H9 (cell line): ENCODE data around the gene FAIM2. TPM values are rescaled to one million over a fixed set of nuclear protein-coding genes. Genes with fewer than 3 reads are reported as not detected.

Source experiments
- DNase-seq: peaks from one replicate; pipeline ENCODE4 v3.0.0-alpha.2; 2017
- H2AFZ ChIP-seq: one replicate; pipeline ENCODE4 v1.6.1; 2013; ENCODE audit warnings: mild to moderate bottlenecking, low read length, control low read depth, moderate library complexity
- H2AK5ac ChIP-seq: 2 replicates; pipeline ENCODE4 v1.6.1; 2013; ENCODE audit warnings: low read length, control low read depth, mixed read lengths; ENCODE audit not compliant: insufficient read length
- H2BK120ac ChIP-seq: one replicate; pipeline ENCODE4 v1.6.1; 2013; ENCODE audit warnings: low read depth, mild to moderate bottlenecking, low read length, control low read depth, inconsistent platforms; ENCODE audit not compliant: poor library complexity, severe bottlenecking
- H2BK12ac ChIP-seq: 2 replicates; pipeline ENCODE4 v1.6.1; 2013; ENCODE audit warnings: low read length, control low read depth, mixed read lengths, low read depth; ENCODE audit not compliant: insufficient read length
- H2BK15ac ChIP-seq: 2 replicates; pipeline ENCODE4 v1.6.1; 2013; ENCODE audit warnings: low read depth, low read length, control low read depth
- H2BK20ac ChIP-seq: one replicate; pipeline ENCODE4 v1.6.1; 2013; ENCODE audit warnings: low read depth, mild to moderate bottlenecking, low read length, control low read depth, inconsistent platforms; ENCODE audit not compliant: poor library complexity, severe bottlenecking
- H2BK5ac ChIP-seq: 2 replicates; pipeline ENCODE4 v1.6.1; 2013; ENCODE audit warnings: low read length, control low read depth, mixed read lengths; ENCODE audit not compliant: insufficient read length
- H3K14ac ChIP-seq: 2 replicates; pipeline ENCODE4 v1.6.1; 2013; ENCODE audit warnings: low read length, control low read depth; ENCODE audit not compliant: insufficient read depth
- H3K18ac ChIP-seq: 2 replicates; pipeline ENCODE4 v1.6.1; 2013; ENCODE audit warnings: low read depth, mild to moderate bottlenecking, mixed read lengths, low read length, control low read depth; ENCODE audit not compliant: insufficient read length
- H3K23ac ChIP-seq: 2 replicates; pipeline ENCODE4 v1.6.1; 2013; ENCODE audit warnings: low read length, control low read depth, mixed read lengths, low read depth; ENCODE audit not compliant: insufficient read length
- H3K23me2 ChIP-seq: 2 replicates; pipeline ENCODE4 v1.6.1; 2013; ENCODE audit warnings: low read depth, mild to moderate bottlenecking, mixed read lengths, low read length, control low read depth; ENCODE audit not compliant: insufficient read length, poor library complexity, severe bottlenecking
- H3K27ac ChIP-seq: 2 replicates; pipeline ENCODE4 v1.5.1; 2013; ENCODE audit warnings: low read length, control low read depth, mixed read lengths, low read depth; ENCODE audit not compliant: insufficient read length
- H3K27me3 ChIP-seq: 2 replicates; pipeline ENCODE4 v1.6.1; 2013; ENCODE audit warnings: low read length, control low read depth, inconsistent platforms; ENCODE audit not compliant: insufficient read depth
- H3K4ac ChIP-seq: 2 replicates; pipeline ENCODE4 v1.6.1; 2013; ENCODE audit warnings: low read depth, mild to moderate bottlenecking, control low read depth, inconsistent platforms, low read length, moderate library complexity
- H3K4me1 ChIP-seq: 2 replicates; pipeline ENCODE4 v1.6.1; 2013; ENCODE audit warnings: low read length, control low read depth, inconsistent platforms; ENCODE audit not compliant: insufficient read depth
- H3K4me2 ChIP-seq: 2 replicates; pipeline ENCODE4 v1.6.1; 2013; ENCODE audit warnings: low read length, control low read depth, mixed read lengths; ENCODE audit not compliant: insufficient read length, insufficient read depth
- H3K56ac ChIP-seq: 2 replicates; pipeline ENCODE4 v1.6.1; 2013; ENCODE audit warnings: low read depth, mild to moderate bottlenecking, mixed read lengths, low read length, control low read depth; ENCODE audit not compliant: insufficient read length
- H3K79me1 ChIP-seq: 2 replicates; pipeline ENCODE4 v1.6.1; 2013; ENCODE audit warnings: low read depth, mild to moderate bottlenecking, moderate library complexity, low read length, control low read depth, inconsistent platforms; ENCODE audit not compliant: insufficient read depth, poor library complexity, severe bottlenecking
- H3K79me2 ChIP-seq: 2 replicates; pipeline ENCODE4 v1.6.1; 2013; ENCODE audit warnings: low read length, control low read depth, inconsistent platforms; ENCODE audit not compliant: insufficient read depth
- H3K9ac ChIP-seq: 2 replicates; pipeline ENCODE4 v1.6.1; 2013; ENCODE audit warnings: low read length, control low read depth, mixed read lengths; ENCODE audit not compliant: insufficient read length; ENCODE audit errors: extremely low read depth
- H3K9me3 ChIP-seq: one replicate; pipeline ENCODE4 v1.6.1; 2013; ENCODE audit warnings: low read depth, low read length, inconsistent platforms; ENCODE audit not compliant: control insufficient read depth
- H3T11ph ChIP-seq: one replicate; pipeline ENCODE4 v1.6.1; 2013; ENCODE audit warnings: mild to moderate bottlenecking, low read length, control low read depth, inconsistent platforms
- H4K20me1 ChIP-seq: one replicate; pipeline ENCODE4 v1.6.1; 2013; ENCODE audit not compliant: control insufficient read depth, insufficient read length, insufficient read depth
- H4K5ac ChIP-seq: 2 replicates; pipeline ENCODE4 v1.6.1; 2013; ENCODE audit warnings: low read depth, mild to moderate bottlenecking, mixed read lengths, low read length, control low read depth; ENCODE audit not compliant: insufficient read length
- H4K8ac ChIP-seq: replicated peaks from 2 replicates; pipeline ENCODE4 v1.6.1; 2013; ENCODE audit warnings: low read length, control low read depth, mixed read lengths, low read depth; ENCODE audit not compliant: insufficient read length
- H4K91ac ChIP-seq: 2 replicates; pipeline ENCODE4 v1.6.1; 2013; ENCODE audit warnings: low read depth, mild to moderate bottlenecking, moderate library complexity, mixed read lengths, low read length, control low read depth; ENCODE audit not compliant: insufficient read length
- H3K27ac Mint-ChIP-seq, 3 experiments: 2 replicates in 2 of 3; 3 replicates in 1 of 3; pipeline ENCODE4 v1.8.0; 2020 to 2021; ENCODE audit warnings: mixed read lengths in 3 of 3, mild to moderate bottlenecking in 1 of 3, moderate library complexity in 1 of 3
- H3K27me3 Mint-ChIP-seq: 2 replicates; pipeline ENCODE4 v1.8.0; 2021; ENCODE audit warnings: low read depth, mild to moderate bottlenecking, moderate library complexity, mixed read lengths
- H3K36me3 Mint-ChIP-seq, 3 experiments: 2 replicates in 2 of 3; 3 replicates in 1 of 3; pipeline ENCODE4 v1.8.0; 2020 to 2021; ENCODE audit warnings: low read depth in 3 of 3, mixed read lengths in 3 of 3; ENCODE audit not compliant: insufficient read depth in 1 of 3
- H3K4me1 Mint-ChIP-seq, 2 experiments: 2 replicates each; pipeline ENCODE4 v1.8.0; 2020; ENCODE audit warnings: mixed read lengths in 2 of 2
- H3K4me3 Mint-ChIP-seq, 2 experiments: 2 replicates in 1 of 2; 3 replicates in 1 of 2; pipeline ENCODE4 v1.8.0; 2020 to 2021; ENCODE audit warnings: mild to moderate bottlenecking in 2 of 2, mixed read lengths in 2 of 2, moderate library complexity in 1 of 2
- H3K9me3 Mint-ChIP-seq, 2 experiments: 2 replicates in 1 of 2; 3 replicates in 1 of 2; pipeline ENCODE4 v1.8.0; 2020; ENCODE audit warnings: mild to moderate bottlenecking in 2 of 2, mixed read lengths in 2 of 2, moderate library complexity in 1 of 2
- WGBS: extraction: QIAGEN DNeasy Blood & Tissue Kit; methylation state at CpG from one replicate; pipeline ENCODE4 v1.1.7; 2013; ENCODE audit warnings: missing lambda C conversion rate, low lambda C conversion rate, mixed read lengths; ENCODE audit not compliant: insufficient read length; ENCODE audit errors: extremely low coverage; 5-methylcytosine and 5-hydroxymethylcytosine counted together
- total RNA-seq: library from RNA; stranded (reverse); gene quantifications from 2 replicates; pipeline ENCODE4 v1.2.1, GENCODE V29; 2021
- TF ChIP-seq, protein P1 (sequence below): fragments of 200-600 bp; sonication (generic); conservative IDR thresholded peaks from 3 replicates; pipeline ENCODE4 v1.8.0; 2021; ENCODE audit warnings: antibody characterized with exemption, mild to moderate bottlenecking

FAIM2 gene
- total RNA-seq, 1 experiment from 2014 or later, result 0.42 TPM

DNA sequence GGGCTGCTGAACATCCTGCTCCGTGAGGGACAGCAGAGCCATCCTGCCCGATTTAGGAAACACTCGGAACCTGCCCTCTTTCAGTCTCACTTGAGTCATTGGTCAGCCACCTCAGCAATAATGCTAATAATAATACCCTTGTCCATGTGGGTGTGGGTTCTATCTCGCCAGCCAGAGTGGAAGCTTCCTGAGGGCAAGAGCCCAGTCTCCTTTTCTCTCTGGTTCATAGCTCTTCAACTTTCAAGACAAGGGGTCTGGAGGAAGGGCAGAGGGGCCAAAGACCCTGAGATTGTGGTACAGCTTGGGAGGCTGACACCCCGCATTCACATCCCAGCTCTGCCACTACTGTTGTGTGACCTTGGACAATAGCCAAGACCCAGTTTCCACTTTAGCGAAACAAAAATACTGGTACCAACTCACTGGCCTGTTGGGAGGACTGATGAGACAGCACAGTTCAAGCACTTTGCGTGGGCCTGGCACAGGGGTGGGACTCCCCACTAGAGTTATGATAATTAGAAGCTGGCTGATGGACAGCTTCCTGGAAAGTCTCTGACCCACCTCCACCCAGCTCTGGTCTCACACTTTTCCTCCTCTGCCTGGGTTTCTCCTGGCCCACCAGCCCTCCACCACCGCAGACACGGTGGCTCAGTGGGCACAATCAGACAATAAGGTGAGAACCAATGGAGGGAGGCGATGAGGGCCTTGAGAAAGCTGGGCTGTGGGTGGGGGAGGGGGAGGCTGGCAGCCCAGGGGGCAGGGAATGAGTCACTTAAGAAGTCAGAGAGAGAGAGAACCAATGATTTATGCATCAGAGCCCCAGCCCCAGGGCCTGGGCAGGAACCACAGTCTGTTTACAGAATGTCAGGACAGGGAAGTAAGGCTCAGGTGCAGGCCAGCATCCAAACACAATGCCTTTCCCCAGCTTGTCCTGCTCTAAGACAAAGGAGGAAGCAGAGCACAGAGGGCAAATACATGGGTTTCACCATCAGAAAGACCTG, 9.6 kb downstream of the FAIM2 start:
- H3K14ac ChIP-seq, result no peak overlapping the region
- H3K27ac ChIP-seq, result no peak overlapping the region
- no peaks in the 10 kb centered on the region; a peak in 1 of 5 replicates for H3K9me3 Mint-ChIP-seq
- no peak overlapping the region for H3K4ac ChIP-seq
- H3K4me2 ChIP-seq, result no peak overlapping the region
- H3K27ac Mint-ChIP-seq, result no peak overlapping the region; a peak in 1 of 7 replicates
- DNase-seq, result no peak
- H4K8ac ChIP-seq, result no peak overlapping the region
- no peaks in the 10 kb centered on the region for H4K20me1 ChIP-seq
- no peak overlapping the region for H3K9ac ChIP-seq
- H3K27me3 ChIP-seq, result no peaks in the 10 kb centered on the region
- no peaks in the 10 kb centered on the region for H3K36me3 Mint-ChIP-seq
- no peak overlapping the region for H2BK20ac ChIP-seq
- H3K18ac ChIP-seq, result no peak overlapping the region
- no peaks in the 10 kb centered on the region for H3K23me2 ChIP-seq
- H4K5ac ChIP-seq, result no peak overlapping the region
- H2AFZ ChIP-seq, result no peak overlapping the region
- peaks cover 44% of the 10 kb centered on the region for H3K27me3 Mint-ChIP-seq
- H2BK15ac ChIP-seq, result no peak overlapping the region
- no peaks in the 10 kb centered on the region; the same call in 1 of the 2 replicates for H3K4me1 ChIP-seq
- no peak overlapping the region for H2BK120ac ChIP-seq
- no peaks in the 10 kb centered on the region for H3K79me1 ChIP-seq
- H4K91ac ChIP-seq, result no peak overlapping the region
- no peak overlapping the region for H2BK12ac ChIP-seq
- TF ChIP-seq, protein P1, sequence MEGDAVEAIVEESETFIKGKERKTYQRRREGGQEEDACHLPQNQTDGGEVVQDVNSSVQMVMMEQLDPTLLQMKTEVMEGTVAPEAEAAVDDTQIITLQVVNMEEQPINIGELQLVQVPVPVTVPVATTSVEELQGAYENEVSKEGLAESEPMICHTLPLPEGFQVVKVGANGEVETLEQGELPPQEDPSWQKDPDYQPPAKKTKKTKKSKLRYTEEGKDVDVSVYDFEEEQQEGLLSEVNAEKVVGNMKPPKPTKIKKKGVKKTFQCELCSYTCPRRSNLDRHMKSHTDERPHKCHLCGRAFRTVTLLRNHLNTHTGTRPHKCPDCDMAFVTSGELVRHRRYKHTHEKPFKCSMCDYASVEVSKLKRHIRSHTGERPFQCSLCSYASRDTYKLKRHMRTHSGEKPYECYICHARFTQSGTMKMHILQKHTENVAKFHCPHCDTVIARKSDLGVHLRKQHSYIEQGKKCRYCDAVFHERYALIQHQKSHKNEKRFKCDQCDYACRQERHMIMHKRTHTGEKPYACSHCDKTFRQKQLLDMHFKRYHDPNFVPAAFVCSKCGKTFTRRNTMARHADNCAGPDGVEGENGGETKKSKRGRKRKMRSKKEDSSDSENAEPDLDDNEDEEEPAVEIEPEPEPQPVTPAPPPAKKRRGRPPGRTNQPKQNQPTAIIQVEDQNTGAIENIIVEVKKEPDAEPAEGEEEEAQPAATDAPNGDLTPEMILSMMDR, result no peak
- no peak overlapping the region for H3K56ac ChIP-seq
- H3K9me3 ChIP-seq, result no peaks in the 10 kb centered on the region
- H3K4me3 Mint-ChIP-seq, result no peak overlapping the region; a peak in 1 of 5 replicates
- no peak overlapping the region for H3T11ph ChIP-seq
- H2AK5ac ChIP-seq, result no peak overlapping the region
- WGBS, result no CpG with 5 or more reads among the region's 10 CpGs
- H3K4me1 Mint-ChIP-seq, result peaks cover 27 to 30% of the 10 kb centered on the region in 2 experiments
- H2BK5ac ChIP-seq, result no peak overlapping the region
- H3K23ac ChIP-seq, result no peak overlapping the region
- no peaks in the 10 kb centered on the region for H3K79me2 ChIP-seq
